ENCODE data around the gene TRAPPC4. TPM values are rescaled to one million over a fixed set of nuclear protein-coding genes. Genes with fewer than 3 reads are reported as not detected.

The TRAPPC4 gene
- total and polyA plus RNA-seq, 8 donors, result 13.4 to 81.4 (median 31.8) TPM

DNA sequence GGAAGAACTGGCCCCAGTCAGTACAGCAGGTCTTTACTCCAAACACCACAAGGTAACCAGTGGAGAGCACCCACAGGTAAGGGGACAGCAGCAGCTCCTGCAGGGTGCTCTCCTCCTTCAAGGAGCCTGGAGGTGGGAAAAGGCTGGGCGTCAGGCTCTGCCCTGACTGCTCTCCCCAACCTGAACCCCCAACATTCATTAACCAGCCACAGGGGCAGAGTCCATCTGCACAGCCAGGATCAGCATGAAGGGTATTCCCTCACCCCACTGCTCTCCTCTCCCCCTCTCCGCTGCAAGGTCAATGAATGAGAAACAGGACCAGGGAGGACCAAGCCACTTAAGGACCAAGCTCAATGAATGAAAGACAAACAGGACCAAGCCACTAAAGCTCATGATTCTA is 8.4 kb downstream of the TRAPPC4 start:
- no peaks in the 10 kb centered on the region for H3K9me3 ChIP-seq
- H3K4me1 ChIP-seq, result peaks cover 28 to 83% (median 71%) of the 10 kb centered on the region in 4 donors
- peaks cover 29 to 61% (median 55%) of the 10 kb centered on the region in 4 donors for H3K36me3 ChIP-seq
- H3K4me3 ChIP-seq, result peak overlapping the region in 1 of 4 donors; percentile 13
- 79 to 100% (median 83%) methylated on average over 2 of the region's 2 CpGs for WGBS, 5 donors
- TF ChIP-seq POLR2AphosphoS5 (IDR thresholded peaks at IDR 0.05) (no peak), EP300 (IDR thresholded peaks at IDR 0.05) (no peak), POLR2A (IDR thresholded peaks at IDR 0.05) (no peak)
- TF ChIP-seq, protein P1, sequence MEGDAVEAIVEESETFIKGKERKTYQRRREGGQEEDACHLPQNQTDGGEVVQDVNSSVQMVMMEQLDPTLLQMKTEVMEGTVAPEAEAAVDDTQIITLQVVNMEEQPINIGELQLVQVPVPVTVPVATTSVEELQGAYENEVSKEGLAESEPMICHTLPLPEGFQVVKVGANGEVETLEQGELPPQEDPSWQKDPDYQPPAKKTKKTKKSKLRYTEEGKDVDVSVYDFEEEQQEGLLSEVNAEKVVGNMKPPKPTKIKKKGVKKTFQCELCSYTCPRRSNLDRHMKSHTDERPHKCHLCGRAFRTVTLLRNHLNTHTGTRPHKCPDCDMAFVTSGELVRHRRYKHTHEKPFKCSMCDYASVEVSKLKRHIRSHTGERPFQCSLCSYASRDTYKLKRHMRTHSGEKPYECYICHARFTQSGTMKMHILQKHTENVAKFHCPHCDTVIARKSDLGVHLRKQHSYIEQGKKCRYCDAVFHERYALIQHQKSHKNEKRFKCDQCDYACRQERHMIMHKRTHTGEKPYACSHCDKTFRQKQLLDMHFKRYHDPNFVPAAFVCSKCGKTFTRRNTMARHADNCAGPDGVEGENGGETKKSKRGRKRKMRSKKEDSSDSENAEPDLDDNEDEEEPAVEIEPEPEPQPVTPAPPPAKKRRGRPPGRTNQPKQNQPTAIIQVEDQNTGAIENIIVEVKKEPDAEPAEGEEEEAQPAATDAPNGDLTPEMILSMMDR (IDR thresholded peaks at IDR 0.05), result no peak
- H3K27ac ChIP-seq, result no peak overlapping the region
- no peaks in the 10 kb centered on the region for H3K27me3 ChIP-seq
- DNase-seq, result peak in 1 of 2 donors; percentile 53
- intact Hi-C loops (cut with DNase I; ENCODE audit: low total_unique reads), result no loop called here

DNA sequence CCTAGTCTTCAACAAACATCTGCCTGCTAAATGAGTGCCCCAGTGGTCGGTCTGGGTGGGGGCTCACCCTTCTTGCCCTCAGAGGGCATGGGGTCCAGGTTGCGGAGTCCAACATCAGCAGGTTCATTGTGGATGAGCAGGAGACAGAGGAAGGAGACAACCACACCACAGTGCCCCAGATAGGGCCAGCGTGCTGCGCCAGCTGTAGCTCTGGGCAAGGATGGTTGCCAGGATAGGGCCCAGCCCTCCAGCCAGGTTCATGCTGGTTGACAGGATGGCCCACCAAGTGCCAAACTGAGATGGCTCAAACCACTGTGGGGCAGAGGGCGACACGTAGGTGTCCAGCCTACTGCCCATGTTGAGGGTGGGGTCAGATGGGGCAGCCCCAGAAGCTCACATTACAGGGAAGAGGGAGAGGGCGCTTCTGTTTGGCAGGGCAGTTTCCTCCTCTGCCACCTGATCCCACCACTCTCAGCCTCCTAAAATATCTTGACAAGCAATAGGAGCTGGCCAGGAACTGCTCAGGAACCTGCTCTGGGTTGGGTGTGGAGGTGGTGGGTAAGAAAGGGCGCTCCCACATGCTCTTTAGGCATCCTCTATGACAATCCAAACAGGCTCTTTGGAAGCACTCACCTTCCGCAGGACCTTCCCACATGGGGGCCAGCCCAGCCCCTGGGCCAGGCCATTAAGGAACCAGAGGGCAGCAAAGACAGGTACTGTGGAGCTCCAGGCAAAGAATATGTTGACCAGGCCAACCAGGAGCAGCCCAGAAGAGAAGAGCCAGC is 9.2 kb downstream of the TRAPPC4 start:
- Histone ChIP-seq H3K27ac (no peak overlapping the region), H3K9me3 (no peaks in the 10 kb centered on the region), H3K36me3 (peaks cover 23 to 53% (median 48%) of the 10 kb centered on the region in 4 donors), H3K4me3 (peak overlapping the region in 1 of 4 donors; percentile 85), H3K4me1 (peaks cover 28 to 76% (median 65%) of the 10 kb centered on the region in 4 donors), H3K27me3 (no peaks in the 10 kb centered on the region)
- intact Hi-C loops (cut with DNase I; ENCODE audit: low total_unique reads), result no loop called here
- TF ChIP-seq EP300 (IDR thresholded peaks at IDR 0.05) (no peak), POLR2A (IDR thresholded peaks at IDR 0.05) (no peak)
- DNase-seq, result no peak
- WGBS, 5 donors, result 87 to 98% (median 92%) methylated on average over 5 to 9 of the region's 9 CpGs

DNA sequence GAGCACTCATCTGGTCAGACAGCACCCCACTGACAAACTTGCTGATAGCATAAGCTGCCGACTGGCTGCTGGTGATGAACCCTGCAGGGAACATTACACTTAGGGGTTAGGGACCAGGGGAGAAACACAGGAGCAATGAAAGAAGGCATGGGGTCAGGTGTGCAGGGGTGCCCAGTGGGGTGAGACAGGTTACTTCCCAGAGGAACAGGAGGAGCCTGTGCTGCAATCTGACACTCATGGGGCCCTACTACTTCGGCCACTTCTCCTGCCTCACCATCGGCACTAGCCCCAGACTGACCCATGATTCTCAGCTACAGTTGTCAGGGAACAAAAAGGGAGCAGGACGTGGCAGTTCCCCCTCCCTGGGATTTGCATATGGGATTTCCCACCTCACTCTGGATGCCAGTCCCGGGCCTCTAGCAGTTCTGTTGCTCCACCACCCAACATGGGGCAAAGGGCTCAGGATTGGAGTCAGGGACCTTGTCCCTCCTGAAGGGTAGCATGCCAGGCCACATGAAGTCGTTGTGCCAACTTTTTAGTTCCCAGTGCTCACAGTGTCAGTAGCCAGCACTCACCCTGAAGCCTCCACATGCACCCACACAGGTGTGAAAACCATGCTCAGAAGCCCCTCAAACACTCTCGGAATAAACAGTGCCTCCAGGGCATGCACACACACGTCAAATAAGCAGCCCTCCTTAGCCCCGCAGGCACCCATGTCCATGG is 9.9 kb downstream of the TRAPPC4 start:
- intact Hi-C loops (cut with DNase I; ENCODE audit: low total_unique reads), result no loop called here
- Histone ChIP-seq H3K4me3 (peak overlapping the region in 2 of 4 donors; percentile 12 to 85), H3K4me1 (peaks cover 28 to 69% (median 63%) of the 10 kb centered on the region in 4 donors), H3K9me3 (no peaks in the 10 kb centered on the region), H3K27me3 (no peaks in the 10 kb centered on the region), H3K27ac (peak overlapping the region in 4 of 5 donors; percentile 89 to 93 (median 92)), H3K36me3 (peaks cover 16 to 45% (median 41%) of the 10 kb centered on the region in 4 donors)
- WGBS, 5 donors, result 35 to 64% (median 41%) methylated on average over 8 to 9 of the region's 9 CpGs
- TF ChIP-seq, protein P1 (IDR thresholded peaks at IDR 0.05), result no peak
- no peak for TF ChIP-seq POLR2AphosphoS5 (IDR thresholded peaks at IDR 0.05)
- no peak for TF ChIP-seq EP300 (IDR thresholded peaks at IDR 0.05)
- no peak for TF ChIP-seq POLR2A (IDR thresholded peaks at IDR 0.05)
- no peak for DNase-seq

DNA sequence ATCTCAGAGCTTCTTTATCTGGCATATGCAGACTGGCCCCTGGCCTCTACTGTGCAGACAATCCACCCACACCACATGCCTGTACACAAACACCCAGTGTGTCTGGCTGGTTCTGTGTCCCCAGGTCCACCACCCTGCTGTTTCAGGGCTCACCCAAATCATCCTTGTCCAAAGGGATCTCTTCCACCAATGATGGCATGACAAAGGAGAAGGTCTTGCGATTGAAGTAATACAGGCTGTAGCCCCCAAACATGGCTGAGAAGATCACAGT is 10.4 kb downstream of the TRAPPC4 start:
- Histone ChIP-seq H3K9me3 (no peaks in the 10 kb centered on the region), H3K4me3 (peak overlapping the region in 3 of 4 donors; percentile 12 to 85 (median 60)), H3K27ac (peak overlapping the region; percentile 79 to 93 (median 92)), H3K27me3 (no peaks in the 10 kb centered on the region), H3K4me1 (peaks cover 28 to 64% (median 59%) of the 10 kb centered on the region in 4 donors), H3K36me3 (peaks cover 14 to 40% (median 36%) of the 10 kb centered on the region in 4 donors)
- WGBS, 5 donors, result 62 to 95% (median 68%) methylated on average over 1 of the region's 1 CpG
- no peak for TF ChIP-seq EP300 (IDR thresholded peaks at IDR 0.05)
- no peak for TF ChIP-seq POLR2AphosphoS5 (IDR thresholded peaks at IDR 0.05)
- no peak for TF ChIP-seq POLR2A (IDR thresholded peaks at IDR 0.05)
- TF ChIP-seq, protein P1 (IDR thresholded peaks at IDR 0.05), result no peak
- intact Hi-C loops (cut with DNase I; ENCODE audit: low total_unique reads), result no loop called here
- DNase-seq, result no peak
